Mucosa of descending colon (tissue), 3 donors: ENCODE measurements around the gene TRIM58. TPM values are rescaled to one million over a fixed set of nuclear protein-coding genes. Genes with fewer than 3 reads are reported as not detected.

Source experiments
- ATAC-seq: fragments of 200-7000 bp; cut with Tn5 transposase; one replicate; pipeline ENCODE4 v1.9.1; 2020; ENCODE audit warnings: mild to moderate bottlenecking, moderate library complexity
- DNase-seq, 3 donors: peaks; one replicate each; pipeline ENCODE4 v3.0.0-alpha.2; 2020
- H3K36me3 ChIP-seq: fragments of 200-600 bp; one replicate; pipeline ENCODE4 v1.8.0; 2021; ENCODE audit warnings: low read depth, mild to moderate bottlenecking
- H3K4me1 ChIP-seq: fragments of 200-600 bp; one replicate; pipeline ENCODE4 v1.8.0; 2021; ENCODE audit warnings: low read depth, mild to moderate bottlenecking
- H3K4me3 ChIP-seq: fragments of 200-600 bp; one replicate; pipeline ENCODE4 v1.8.0; 2021; ENCODE audit warnings: mild to moderate bottlenecking
- H3K9me3 ChIP-seq: fragments of 200-600 bp; one replicate; pipeline ENCODE4 v1.8.0; 2021; ENCODE audit warnings: mild to moderate bottlenecking
- intact Hi-C, 2 donors: fragments of 100-400 bp; cut with DNase I in 1 of 2; cut with micrococcal nuclease in 1 of 2; formaldehyde crosslinking; loops; one replicate each; pipeline versions ENCODE4 v1.11.0 to v1.11.1; 2022; cut with DNase I, micrococcal nuclease
- total RNA-seq, 3 donors: library from RNA; stranded (reverse); fragmentation: NEBNext Ultra II Directional in 2 of 3; extraction: Animal tissue kit (Norgen Biotek cat#: 25700) in 2 of 3; gene quantifications; one replicate each; pipeline versions ENCODE4 v1.2.1 to v1.2.4, GENCODE V29; 2021 to 2023
- TF ChIP-seq, protein P1 (sequence below): fragments of 200-600 bp; IDR thresholded peaks from one replicate; pipeline ENCODE4 v1.8.0; 2022; ENCODE audit warnings: antibody characterized with exemption, mild to moderate bottlenecking
- donor health status: DM: no; HTN: no; CAD: no; lungs with moderate emphysema.
- donor health status: DM: no; HTN: no; CAD: no.
- donor health status: DM: no; HTN: yes; CAD: no.

TRIM58 gene
- total RNA-seq, 3 donors from 2014 or later: 1.2 to 2.5 (median 1.5) TPM

DNA sequence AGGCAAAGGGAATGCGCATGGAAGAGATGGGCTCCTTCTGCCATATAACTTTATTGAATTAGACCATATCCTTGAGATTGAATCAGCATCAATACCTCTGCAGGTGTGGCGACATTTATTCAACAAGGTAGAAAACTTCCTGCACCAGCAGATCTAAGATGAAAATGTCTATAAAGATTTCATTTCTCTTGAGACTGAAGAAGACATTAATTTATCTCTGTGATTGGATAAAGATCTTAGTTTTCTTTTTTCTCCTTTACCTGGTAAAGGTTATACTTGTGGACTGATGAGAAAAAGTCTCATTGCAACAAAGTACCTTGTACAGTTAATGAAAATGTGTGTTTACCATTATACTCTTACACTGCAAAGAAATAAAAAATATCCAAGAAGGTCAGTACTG is 63.0 kb downstream of the TRIM58 start, which contains the start of gene OR2T8:
Gene OR2T8 (plus strand): TSS at position 301 of the 400 bp plus-strand sequence. CDS start 766 bp downstream, outside the sequence.
- H3K36me3 ChIP-seq: no peaks in the 10 kb centered on the region
- TF ChIP-seq, protein P1, sequence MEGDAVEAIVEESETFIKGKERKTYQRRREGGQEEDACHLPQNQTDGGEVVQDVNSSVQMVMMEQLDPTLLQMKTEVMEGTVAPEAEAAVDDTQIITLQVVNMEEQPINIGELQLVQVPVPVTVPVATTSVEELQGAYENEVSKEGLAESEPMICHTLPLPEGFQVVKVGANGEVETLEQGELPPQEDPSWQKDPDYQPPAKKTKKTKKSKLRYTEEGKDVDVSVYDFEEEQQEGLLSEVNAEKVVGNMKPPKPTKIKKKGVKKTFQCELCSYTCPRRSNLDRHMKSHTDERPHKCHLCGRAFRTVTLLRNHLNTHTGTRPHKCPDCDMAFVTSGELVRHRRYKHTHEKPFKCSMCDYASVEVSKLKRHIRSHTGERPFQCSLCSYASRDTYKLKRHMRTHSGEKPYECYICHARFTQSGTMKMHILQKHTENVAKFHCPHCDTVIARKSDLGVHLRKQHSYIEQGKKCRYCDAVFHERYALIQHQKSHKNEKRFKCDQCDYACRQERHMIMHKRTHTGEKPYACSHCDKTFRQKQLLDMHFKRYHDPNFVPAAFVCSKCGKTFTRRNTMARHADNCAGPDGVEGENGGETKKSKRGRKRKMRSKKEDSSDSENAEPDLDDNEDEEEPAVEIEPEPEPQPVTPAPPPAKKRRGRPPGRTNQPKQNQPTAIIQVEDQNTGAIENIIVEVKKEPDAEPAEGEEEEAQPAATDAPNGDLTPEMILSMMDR: no peak
- H3K4me3 ChIP-seq: no peak within 1 kb of the TSS
- intact Hi-C loops: no loop called here
- ATAC-seq: no peak
- no peaks in the 10 kb centered on the region for H3K9me3 ChIP-seq
- DNase-seq: no peak
- H3K4me1 ChIP-seq: no peaks in the 10 kb centered on the region

DNA sequence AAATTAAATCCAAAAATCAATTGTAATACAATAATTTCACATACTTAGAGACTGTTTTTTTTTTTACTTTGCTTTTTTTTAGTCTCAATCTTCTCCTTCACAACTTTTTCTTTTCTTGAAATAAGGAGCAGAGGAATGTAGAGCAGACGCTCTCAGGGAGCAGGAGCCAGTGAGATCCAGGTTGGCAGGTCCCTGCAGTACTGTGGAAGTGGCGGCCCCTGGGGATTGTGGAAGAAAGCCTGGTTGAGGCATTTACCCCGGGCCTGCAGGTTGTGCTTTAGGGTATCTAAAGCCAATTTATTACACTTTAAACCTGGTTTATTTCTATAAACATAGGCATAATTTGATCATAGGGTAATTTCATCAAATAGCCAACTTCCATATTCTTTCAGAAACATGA is 67.0 kb downstream of the TRIM58 start:
- no peak for ATAC-seq

DNA sequence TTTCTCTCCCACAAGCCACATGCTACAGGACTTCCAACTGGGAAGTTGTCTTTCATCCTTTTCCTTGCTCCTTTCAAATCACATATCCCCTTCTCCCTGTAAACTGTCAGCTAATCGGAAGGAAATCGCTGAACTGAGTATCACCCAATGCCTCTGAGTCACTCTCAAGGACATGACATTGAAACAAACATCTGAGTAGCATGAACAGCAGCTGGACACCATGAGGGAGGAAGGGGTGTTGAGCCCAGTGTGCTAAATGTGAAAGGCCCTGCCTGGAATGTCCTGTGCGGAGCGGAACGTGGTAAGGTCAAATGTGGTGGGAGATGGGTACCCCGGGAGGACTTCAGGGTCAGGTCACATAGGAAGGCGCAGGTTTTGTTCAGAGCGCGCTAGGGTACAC is 67.9 kb downstream of the TRIM58 start, which contains the start of gene OR2AJ1:
Gene OR2AJ1 (plus strand): TSS at position 22 of the 400 bp plus-strand sequence. CDS start 8,880 bp downstream, outside the sequence.
- DNase-seq (no peak), ATAC-seq (no peak)
- Histone ChIP-seq H3K4me1 (no peaks in the 10 kb centered on the region), H3K36me3 (no peaks in the 10 kb centered on the region), H3K9me3 (no peaks in the 10 kb centered on the region), H3K4me3 (no peak within 1 kb of the TSS)
- intact Hi-C loops: no loop called here
- TF ChIP-seq, protein P1: no peak

More for the DNA sequence above, 67.0 kb downstream of the TRIM58 start:
- H3K4me1 ChIP-seq: no peaks in the 10 kb centered on the region
- DNase-seq: no peak
- TF ChIP-seq, protein P1: no peak
- H3K36me3 ChIP-seq: no peaks in the 10 kb centered on the region
- no peak overlapping the region for H3K4me3 ChIP-seq
- intact Hi-C loops: no loop called here
- no peaks in the 10 kb centered on the region for H3K9me3 ChIP-seq

Other genes with a start within 250 kb of the TRIM58 start
- gene OR13G1, start 177.4 kb upstream of the TRIM58 start, total RNA-seq: not detected
- not detected for gene OR6F1, start 140.5 kb upstream of the TRIM58 start, total RNA-seq
- gene OR14K1, start 118.6 kb upstream of the TRIM58 start, total RNA-seq: under 1 TPM in 1 of 3 donors, not detected in 2; 0.32 TPM
- gene OR14A2, start 109.0 kb upstream of the TRIM58 start, total RNA-seq: not detected
- gene OR1C1, start 96.6 kb upstream of the TRIM58 start, total RNA-seq: not detected
- gene OR14A16, start 33.1 kb upstream of the TRIM58 start, total RNA-seq: not detected
- gene OR11L1, start 15.3 kb upstream of the TRIM58 start, total RNA-seq: not detected
- 1 to 10 TPM in 1 of 3 donors, under 1 TPM in 2; 0.52 to 1.2 (median 0.53) TPM for gene OR2W3, start 38.4 kb downstream of the TRIM58 start, total RNA-seq
- gene OR2T8, start 63.1 kb downstream of the TRIM58 start, total RNA-seq: not detected
- gene OR2AJ1, start 67.7 kb downstream of the TRIM58 start, total RNA-seq: not detected
- gene OR2L8, start 91.7 kb downstream of the TRIM58 start, total RNA-seq: not detected
- gene OR2AK2, start 108.0 kb downstream of the TRIM58 start, total RNA-seq: not detected
- gene OR2L5, start 156.5 kb downstream of the TRIM58 start, total RNA-seq: not detected
- gene OR2L2, start 172.9 kb downstream of the TRIM58 start, total RNA-seq: under 1 TPM; 0.07 to 0.19 (median 0.09) TPM
- gene OR2L3, start 189.6 kb downstream of the TRIM58 start, total RNA-seq: not detected
- under 1 TPM in 1 of 3 donors, not detected in 2; 0.19 TPM for gene OR2L13, start 238.0 kb downstream of the TRIM58 start, total RNA-seq